Epithelial cell of proximal tubule (primary cell): Measurements from ENCODE around the gene TRAF2. TPM values are rescaled to one million over a fixed set of nuclear protein-coding genes. Genes with fewer than 3 reads are reported as not detected.

ENCODE experiments used
- DNase-seq: peaks from one replicate; pipeline ENCODE4 v3.0.0-alpha.2; 2011; ENCODE audit warnings: low read depth
- H3K4me3 ChIP-seq: 2 replicates; pipeline ENCODE4 v1.5.1; 2011; ENCODE audit warnings: low read depth, mild to moderate bottlenecking, low read length
- total RNA-seq: library from RNA; depleted of rRNA; stranded (reverse); fragments of >200 nt; gene quantifications from 2 replicates; pipeline ENCODE4 v1.2.3, GENCODE V29; 2015
- TF ChIP-seq, protein P1 (sequence below): conservative IDR thresholded peaks from 2 replicates; pipeline ENCODE4 v1.5.1; 2012; ENCODE audit warnings: low read depth, mild to moderate bottlenecking, low read length

The TRAF2 gene
- total RNA-seq, 1 donor from 2014 or later, result 21.0 TPM

DNA sequence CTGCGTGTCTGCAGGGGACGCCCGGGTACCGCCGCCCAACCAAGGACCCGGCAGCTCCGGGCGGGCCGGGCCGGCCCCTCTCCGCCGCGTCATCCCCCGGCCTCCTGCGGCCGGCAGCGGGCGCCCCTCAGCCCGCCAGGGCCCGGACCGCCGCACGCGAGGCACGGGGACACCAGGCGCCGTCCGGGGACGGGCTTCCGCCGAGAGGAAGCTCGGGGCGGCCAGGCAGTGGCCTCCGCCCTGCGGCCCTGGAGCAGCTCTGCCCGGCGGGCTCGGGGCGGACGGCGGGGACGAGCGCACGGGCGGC lies 57.8 kb downstream of the TRAF2 start:
- DNase-seq, result no peak
- peak overlapping the region; percentile 91 for H3K4me3 ChIP-seq
- TF ChIP-seq, protein P1, sequence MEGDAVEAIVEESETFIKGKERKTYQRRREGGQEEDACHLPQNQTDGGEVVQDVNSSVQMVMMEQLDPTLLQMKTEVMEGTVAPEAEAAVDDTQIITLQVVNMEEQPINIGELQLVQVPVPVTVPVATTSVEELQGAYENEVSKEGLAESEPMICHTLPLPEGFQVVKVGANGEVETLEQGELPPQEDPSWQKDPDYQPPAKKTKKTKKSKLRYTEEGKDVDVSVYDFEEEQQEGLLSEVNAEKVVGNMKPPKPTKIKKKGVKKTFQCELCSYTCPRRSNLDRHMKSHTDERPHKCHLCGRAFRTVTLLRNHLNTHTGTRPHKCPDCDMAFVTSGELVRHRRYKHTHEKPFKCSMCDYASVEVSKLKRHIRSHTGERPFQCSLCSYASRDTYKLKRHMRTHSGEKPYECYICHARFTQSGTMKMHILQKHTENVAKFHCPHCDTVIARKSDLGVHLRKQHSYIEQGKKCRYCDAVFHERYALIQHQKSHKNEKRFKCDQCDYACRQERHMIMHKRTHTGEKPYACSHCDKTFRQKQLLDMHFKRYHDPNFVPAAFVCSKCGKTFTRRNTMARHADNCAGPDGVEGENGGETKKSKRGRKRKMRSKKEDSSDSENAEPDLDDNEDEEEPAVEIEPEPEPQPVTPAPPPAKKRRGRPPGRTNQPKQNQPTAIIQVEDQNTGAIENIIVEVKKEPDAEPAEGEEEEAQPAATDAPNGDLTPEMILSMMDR, result no peak

DNA sequence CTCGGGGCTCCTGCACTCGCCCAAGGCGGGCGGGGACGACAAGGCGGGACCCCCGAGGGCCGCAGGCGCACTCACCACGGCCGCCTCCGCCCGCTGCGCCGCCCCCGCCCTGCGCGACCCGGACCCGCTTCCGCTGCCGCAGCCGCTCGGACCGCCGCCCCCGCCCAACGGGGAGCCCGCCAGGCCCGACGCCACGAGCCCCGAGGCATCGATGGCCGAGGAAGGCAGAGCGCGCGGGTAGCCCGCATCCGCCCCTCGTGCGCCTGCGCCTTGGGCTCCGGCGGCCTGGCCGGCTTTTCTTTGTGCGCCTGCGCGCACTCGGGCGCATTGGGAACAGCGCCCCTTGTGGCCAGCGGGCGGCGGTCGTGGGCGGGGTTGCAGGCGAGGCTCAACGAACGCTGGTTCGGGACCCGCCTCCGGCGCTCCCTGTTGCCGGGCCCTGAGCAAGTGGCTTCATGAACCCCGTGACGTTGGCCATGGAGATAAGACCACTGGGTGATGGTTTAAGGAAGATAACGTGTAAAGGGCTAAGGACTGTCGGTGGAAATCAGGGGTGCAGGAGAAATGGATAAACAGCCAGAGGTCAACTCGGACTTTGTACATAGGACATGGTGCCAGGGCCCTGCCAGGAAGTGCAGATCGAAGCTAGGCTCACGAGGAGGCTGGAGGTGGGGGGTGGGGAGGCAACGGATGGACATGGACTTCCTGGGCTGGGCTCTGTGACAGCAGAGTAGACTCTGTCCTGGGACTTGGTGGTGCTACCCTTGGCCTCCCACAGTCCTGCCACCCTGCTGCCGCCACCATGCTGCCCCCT lies 58.4 kb downstream of the TRAF2 start, which contains the start of the genes C8G and FBXW5:
Gene C8G (plus strand): TSS at position 725 of the 814 bp plus-strand sequence. CDS start 78 bp downstream, at position 803.
Gene FBXW5 (minus strand): TSS at position 220 of the 814 bp plus-strand sequence. CDS start 655 bp downstream, outside the sequence.
- peak within 1 kb of the TSS; percentile 91 for H3K4me3 ChIP-seq
- DNase-seq, result no peak
- TF ChIP-seq, protein P1, result peak; percentile 82

DNA sequence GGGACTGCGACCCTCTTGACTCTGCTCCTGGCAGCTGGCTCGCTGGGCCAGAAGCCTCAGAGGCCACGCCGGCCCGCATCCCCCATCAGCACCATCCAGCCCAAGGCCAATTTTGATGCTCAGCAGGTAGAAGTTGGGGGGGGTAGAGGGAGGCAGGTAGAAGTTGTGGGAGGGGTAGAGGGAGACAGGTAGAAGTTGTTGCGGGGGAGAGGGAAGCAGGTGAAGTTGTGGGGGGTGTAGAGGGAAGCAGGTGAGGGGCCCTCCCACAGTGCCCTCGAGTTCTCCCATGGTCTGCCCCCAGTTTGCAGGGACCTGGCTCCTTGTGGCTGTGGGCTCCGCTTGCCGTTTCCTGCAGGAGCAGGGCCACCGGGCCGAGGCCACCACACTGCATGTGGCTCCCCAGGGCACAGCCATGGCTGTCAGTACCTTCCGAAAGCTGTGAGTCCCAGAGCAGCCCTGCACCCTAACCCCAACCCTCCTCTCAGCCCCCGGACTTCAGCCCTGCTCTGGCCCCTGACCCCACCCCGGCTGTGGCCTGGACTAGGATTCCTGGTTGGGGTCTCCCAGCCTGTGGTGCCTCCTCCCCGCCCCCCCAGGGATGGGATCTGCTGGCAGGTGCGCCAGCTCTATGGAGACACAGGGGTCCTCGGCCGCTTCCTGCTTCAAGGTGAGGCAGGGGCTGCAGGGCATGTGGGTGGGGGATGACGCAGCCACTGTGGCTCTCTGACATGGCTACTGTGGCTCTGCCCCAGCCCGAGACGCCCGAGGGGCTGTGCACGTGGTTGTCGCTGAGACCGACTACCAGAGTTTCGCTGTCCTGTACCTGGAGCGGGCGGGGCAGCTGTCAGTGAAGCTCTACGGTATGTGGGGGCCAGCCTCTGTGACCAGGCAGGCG lies 59.3 kb downstream of the TRAF2 start:
- H3K4me3 ChIP-seq, result no peak overlapping the region
- TF ChIP-seq, protein P1, result no peak
- no peak for DNase-seq

DNA sequence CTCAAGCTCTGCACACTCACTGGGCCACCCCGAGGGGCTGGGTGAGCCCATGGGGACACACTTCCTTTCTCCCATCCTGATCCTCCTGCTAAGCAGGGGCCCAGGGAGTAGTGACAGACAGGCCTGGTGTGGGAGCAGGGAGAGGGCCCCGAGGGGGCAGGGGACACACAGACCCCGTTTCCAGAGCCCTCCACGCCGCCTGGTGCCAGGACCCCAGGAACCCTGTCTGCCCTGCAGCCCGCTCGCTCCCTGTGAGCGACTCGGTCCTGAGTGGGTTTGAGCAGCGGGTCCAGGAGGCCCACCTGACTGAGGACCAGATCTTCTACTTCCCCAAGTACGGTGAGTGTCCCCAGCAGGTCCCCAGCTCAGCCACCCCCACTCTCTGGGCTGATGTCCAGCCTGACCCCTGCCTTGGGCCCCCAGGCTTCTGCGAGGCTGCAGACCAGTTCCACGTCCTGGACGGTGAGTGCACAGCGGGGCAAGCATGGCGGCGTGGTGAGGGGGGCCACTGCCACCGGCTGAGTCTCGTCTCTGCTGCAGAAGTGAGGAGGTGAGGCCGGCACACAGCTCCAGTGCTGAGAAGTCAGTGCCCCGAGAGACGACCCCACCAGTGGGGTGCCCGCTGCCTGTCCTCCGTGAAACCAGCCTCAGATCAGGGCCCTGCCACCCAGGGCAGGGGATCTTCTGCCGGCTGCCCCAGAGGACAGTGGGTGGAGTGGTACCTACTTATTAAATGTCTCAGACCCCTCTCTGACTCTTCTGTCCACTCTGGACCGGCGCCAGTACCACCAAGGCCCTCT lies 60.1 kb downstream of the TRAF2 start:
- H3K4me3 ChIP-seq, result no peak overlapping the region
- TF ChIP-seq, protein P1, result no peak
- no peak for DNase-seq

DNA sequence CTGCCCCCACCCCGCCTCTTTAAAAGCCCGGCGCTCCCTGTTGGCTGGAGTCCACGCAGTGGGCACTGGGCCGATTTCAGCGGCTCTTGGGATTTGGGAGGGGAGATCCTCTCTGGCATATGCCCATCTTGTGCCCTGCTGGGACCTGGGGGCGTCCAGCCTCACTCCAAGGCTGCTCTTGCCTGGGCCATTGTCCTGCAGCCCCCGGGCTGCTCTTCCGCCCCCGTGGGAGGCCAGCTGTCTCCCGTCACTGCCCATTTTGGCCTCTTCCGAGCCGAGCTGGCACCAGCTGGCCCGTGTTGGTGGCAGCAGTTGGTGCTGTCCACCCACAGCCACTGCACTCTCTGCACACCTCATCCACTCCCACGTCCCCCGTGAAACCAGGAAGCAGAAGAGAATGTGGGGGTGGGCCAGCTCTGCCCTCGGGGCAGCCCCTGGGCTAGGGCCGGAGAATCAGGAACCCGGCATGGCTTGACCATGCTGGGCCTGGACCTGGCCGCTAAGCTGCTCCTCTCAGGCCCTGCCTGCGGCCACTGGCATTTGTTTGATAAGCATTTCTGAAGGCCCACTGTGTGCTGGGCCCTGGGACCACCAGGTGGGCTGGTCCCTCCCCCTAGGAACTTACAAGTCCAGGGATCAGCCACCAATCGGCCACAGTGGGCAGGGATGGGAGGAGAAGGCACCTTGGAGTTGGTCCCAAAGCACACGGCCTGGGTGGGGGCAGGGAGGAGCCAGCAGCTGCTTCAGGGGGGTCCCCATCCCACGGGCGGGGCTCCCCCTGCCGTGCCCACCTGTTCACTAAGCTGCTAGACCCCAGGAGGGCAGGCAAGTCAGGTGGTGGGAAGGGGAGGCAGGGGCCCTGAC lies 60.9 kb downstream of the TRAF2 start:
- no peak for DNase-seq
- TF ChIP-seq, protein P1, result no peak
- no peak overlapping the region for H3K4me3 ChIP-seq
